ENCODE measurements around the gene ZNF512B.

DNA sequence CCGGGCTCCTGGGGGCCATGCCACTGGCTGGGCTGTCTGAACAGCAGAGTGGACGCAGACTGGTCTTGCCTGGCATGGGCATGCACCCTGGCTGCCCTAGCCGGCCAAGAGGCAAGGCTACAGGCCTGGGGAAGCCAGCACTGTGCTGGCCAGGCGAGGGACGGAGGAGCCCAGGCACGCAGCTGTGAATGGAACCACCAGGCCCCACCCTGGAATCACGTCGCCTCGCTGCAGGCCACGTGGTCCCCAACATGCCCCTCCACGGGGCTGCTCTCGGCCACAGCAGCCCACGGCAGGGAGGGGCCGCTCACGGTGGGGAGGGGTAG lies 17.6 kb downstream of the ZNF512B start:
- TF ChIP-seq, protein P1, sequence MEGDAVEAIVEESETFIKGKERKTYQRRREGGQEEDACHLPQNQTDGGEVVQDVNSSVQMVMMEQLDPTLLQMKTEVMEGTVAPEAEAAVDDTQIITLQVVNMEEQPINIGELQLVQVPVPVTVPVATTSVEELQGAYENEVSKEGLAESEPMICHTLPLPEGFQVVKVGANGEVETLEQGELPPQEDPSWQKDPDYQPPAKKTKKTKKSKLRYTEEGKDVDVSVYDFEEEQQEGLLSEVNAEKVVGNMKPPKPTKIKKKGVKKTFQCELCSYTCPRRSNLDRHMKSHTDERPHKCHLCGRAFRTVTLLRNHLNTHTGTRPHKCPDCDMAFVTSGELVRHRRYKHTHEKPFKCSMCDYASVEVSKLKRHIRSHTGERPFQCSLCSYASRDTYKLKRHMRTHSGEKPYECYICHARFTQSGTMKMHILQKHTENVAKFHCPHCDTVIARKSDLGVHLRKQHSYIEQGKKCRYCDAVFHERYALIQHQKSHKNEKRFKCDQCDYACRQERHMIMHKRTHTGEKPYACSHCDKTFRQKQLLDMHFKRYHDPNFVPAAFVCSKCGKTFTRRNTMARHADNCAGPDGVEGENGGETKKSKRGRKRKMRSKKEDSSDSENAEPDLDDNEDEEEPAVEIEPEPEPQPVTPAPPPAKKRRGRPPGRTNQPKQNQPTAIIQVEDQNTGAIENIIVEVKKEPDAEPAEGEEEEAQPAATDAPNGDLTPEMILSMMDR (conservative IDR thresholded peaks at IDR 0.05; ENCODE audit: low read length) = no peak
- no peak for TF ChIP-seq EZH2phosphoT487 (IDR thresholded peaks at IDR 0.05; ENCODE audit: borderline replicate concordance)

Measured in Loucy (cell line).